SU-DHL-6 (cell line): ENCODE data around the gene FXYD5.
"Not testable (repeated sequence)": the region's sequence is repeated elsewhere in the genome, so short reads cannot be mapped to it uniquely, and the experiment has no call there.

Experiments used
- CTCF ChIP-seq: fragments of 200-600 bp; sonication (generic); IDR thresholded peaks from one replicate; pipeline ENCODE4 v1.5.1; 2017; ENCODE audit warnings: antibody characterized with exemption, mild to moderate bottlenecking, low read length, moderate library complexity; ENCODE audit not compliant: insufficient read depth, poor library complexity, severe bottlenecking
- EZH2phosphoT487 ChIP-seq: fragments of 200-600 bp; sonication (generic), shearing (Covaris generic); conservative IDR thresholded peaks from 2 replicates; pipeline ENCODE4 v1.6.1; 2018; ENCODE audit warnings: mild to moderate bottlenecking, antibody characterized with exemption, low read length, moderate library complexity, mixed read lengths

DNA sequence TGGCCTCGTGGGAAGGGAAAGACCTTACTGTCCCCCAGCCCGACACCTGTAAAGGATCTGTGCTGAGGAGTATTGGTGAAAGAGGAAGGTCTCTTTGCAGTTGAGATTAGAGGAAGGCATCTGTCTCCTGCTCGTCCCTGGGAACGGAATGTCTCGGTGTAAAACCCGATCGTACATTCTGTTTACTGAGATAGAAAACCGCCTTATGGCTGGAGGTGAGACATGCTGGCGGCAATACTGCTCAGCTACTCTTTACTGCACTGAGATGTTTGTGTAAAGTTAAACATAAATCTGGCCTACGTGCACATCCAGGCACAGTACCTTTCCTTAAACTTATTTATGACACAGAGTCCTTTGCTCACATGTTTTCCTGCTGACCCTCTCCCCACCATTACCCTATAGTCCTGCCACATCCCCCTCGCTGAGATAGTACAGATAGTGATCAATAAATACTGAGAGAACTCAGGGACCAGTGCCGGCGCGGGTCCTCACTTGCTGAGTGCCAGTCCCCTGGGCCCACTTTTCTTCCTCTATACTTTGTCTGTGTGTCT, 24.7 kb upstream of the FXYD5 start:
- not testable (repeated sequence) for TF ChIP-seq CTCF, EZH2phosphoT487
